Ovary (tissue), 3 donors: ENCODE results near the gene TMEM145.

ENCODE experiments used
- EP300 ChIP-seq: sonication (generic); formaldehyde crosslinking; IDR thresholded peaks from one replicate; pipeline ENCODE4 v1.6.1; 2017; ENCODE audit warnings: antibody characterized with exemption
- POLR2A ChIP-seq: fragments of 450-650 bp; IDR thresholded peaks from one replicate; pipeline ENCODE4 v1.6.1; 2017; ENCODE audit warnings: antibody characterized with exemption, mild to moderate bottlenecking, moderate library complexity
- TF ChIP-seq, protein P1 (sequence below), 3 donors: fragments of 450-650 bp in 2 of 3; fragments of 200-600 bp in 1 of 3; IDR thresholded peaks; one replicate each; pipeline versions ENCODE4 v1.5.1 to v1.8.0; 2016 to 2022; ENCODE audit warnings: antibody characterized with exemption in 3 of 3, mild to moderate bottlenecking in 1 of 3
- donor health status: DM: no; HTN: no; CAD: no.

DNA sequence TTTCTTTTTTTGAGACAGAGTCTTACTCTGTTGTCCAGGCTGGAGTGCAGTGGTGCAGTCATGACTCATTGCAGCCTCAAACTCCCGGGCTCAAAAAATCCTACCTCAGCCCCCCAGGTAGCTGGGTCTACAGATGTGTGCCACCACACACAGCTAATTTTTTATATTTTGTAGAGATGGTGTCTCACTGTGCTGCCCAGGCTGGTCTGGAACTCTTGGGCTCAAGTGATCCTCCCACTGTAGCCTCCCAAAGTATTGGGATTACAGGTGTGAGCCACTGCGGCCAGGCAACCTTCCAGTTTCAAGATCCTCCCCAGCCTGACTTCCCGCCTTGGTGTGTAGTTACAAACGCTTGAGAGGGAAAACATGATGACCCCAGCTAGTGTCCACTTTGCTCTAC lies 54.8 kb downstream of the TMEM145 start:
- TF ChIP-seq POLR2A = no peak
- TF ChIP-seq, protein P1, sequence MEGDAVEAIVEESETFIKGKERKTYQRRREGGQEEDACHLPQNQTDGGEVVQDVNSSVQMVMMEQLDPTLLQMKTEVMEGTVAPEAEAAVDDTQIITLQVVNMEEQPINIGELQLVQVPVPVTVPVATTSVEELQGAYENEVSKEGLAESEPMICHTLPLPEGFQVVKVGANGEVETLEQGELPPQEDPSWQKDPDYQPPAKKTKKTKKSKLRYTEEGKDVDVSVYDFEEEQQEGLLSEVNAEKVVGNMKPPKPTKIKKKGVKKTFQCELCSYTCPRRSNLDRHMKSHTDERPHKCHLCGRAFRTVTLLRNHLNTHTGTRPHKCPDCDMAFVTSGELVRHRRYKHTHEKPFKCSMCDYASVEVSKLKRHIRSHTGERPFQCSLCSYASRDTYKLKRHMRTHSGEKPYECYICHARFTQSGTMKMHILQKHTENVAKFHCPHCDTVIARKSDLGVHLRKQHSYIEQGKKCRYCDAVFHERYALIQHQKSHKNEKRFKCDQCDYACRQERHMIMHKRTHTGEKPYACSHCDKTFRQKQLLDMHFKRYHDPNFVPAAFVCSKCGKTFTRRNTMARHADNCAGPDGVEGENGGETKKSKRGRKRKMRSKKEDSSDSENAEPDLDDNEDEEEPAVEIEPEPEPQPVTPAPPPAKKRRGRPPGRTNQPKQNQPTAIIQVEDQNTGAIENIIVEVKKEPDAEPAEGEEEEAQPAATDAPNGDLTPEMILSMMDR (IDR thresholded peaks at IDR 0.05) = no peak
- TF ChIP-seq EP300 = no peak
